ENCODE results near the gene HUNK.

The HUNK gene

GRCh38 chr21:31952828-31953227, 80.0 kb downstream of the HUNK start:
- DNase-seq (ENCODE audit: extremely low spot score) = no peak
- TF ChIP-seq ARNT (IDR thresholded peaks at IDR 0.05) (no peak), L3MBTL2 (conservative IDR thresholded peaks at IDR 0.05) (no peak), ZNF384 (IDR thresholded peaks at IDR 0.05) (no peak), SUZ12 (IDR thresholded peaks at IDR 0.05) (no peak), TARDBP (IDR thresholded peaks at IDR 0.05) (no peak), FOXA1 (IDR thresholded peaks at IDR 0.05) (no peak), ELF4 (IDR thresholded peaks at IDR 0.05) (no peak), CTBP1 (IDR thresholded peaks at IDR 0.05; ENCODE audit: borderline replicate concordance) (no peak), LEF1 (IDR thresholded peaks at IDR 0.05; ENCODE audit: borderline replicate concordance) (no peak), SP1 (IDR thresholded peaks at IDR 0.05) (no peak), FOXM1 (IDR thresholded peaks at IDR 0.05; ENCODE audit: borderline replicate concordance) (no peak), HDGF (IDR thresholded peaks at IDR 0.05; ENCODE audit: borderline replicate concordance) (no peak), PKNOX1 (IDR thresholded peaks at IDR 0.05) (no peak), BHLHE40 (IDR thresholded peaks at IDR 0.05; ENCODE audit: borderline replicate concordance) (no peak)
- POLR2A ChIA-PET = no interaction called here
- CTCF ChIA-PET = interaction anchor here (1.3 kb wide), 1 partner anchor 10 kb away, joined by 4 read pairs; no protein-coding TSS in a partner anchor

DNA sequence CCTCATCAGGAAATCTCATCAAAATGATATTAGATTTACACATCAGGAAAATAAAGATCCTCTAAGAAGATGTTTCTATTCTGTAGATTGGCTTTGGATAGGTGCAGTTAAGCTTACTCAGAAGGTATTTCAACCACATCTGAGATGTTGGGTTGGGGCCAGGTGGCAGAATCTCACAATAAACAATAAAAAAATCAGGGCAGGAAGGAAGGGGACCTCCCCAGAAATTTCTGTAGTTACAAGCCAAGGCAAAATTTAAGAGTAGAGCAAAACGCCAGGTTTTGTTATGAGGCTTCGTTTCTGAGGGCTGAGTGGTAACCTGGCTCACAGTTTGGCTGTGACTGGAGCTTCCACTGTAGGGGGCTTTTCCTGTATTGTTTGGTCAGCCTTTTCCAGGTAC, 84.8 kb downstream of the HUNK start:
- CTCF ChIA-PET = no interaction called here
- no peak for DNase-seq (ENCODE audit: extremely low spot score)
- TF ChIP-seq SP1 (IDR thresholded peaks at IDR 0.05) = no peak
- no peak for TF ChIP-seq FOXK2 (IDR thresholded peaks at IDR 0.05)
- TF ChIP-seq CTBP1 (IDR thresholded peaks at IDR 0.05; ENCODE audit: borderline replicate concordance) = no peak
- no peak for TF ChIP-seq HDGF (IDR thresholded peaks at IDR 0.05; ENCODE audit: borderline replicate concordance)
- TF ChIP-seq ELF4 (IDR thresholded peaks at IDR 0.05) = no peak
- no peak for TF ChIP-seq FOXM1 (IDR thresholded peaks at IDR 0.05; ENCODE audit: borderline replicate concordance)
- no peak for TF ChIP-seq ARNT (IDR thresholded peaks at IDR 0.05)
- TF ChIP-seq NFRKB (IDR thresholded peaks at IDR 0.05) = no peak
- no peak for TF ChIP-seq SUZ12 (IDR thresholded peaks at IDR 0.05)
- no peak for TF ChIP-seq ZNF384 (IDR thresholded peaks at IDR 0.05)

GRCh38 chr21:31959881-31960280, 87.1 kb downstream of the HUNK start:
- ChIA-PET CTCF (no interaction called here), POLR2A (interaction anchor here (0.7 kb wide), 1 partner anchor 63 kb away, joined by 4 read pairs; no protein-coding TSS in a partner anchor)
- DNase-seq (ENCODE audit: extremely low spot score) = no peak
- no peak for TF ChIP-seq TARDBP (IDR thresholded peaks at IDR 0.05)

More for the DNA sequence above, 84.8 kb downstream of the HUNK start:
- POLR2A ChIA-PET = no interaction called here

GRCh38 chr21:31961027-31961426, 88.2 kb downstream of the HUNK start:
- TF ChIP-seq ELF4 (IDR thresholded peaks at IDR 0.05) = no peak
- TF ChIP-seq L3MBTL2 (conservative IDR thresholded peaks at IDR 0.05) = no peak
- TF ChIP-seq TARDBP (IDR thresholded peaks at IDR 0.05) = no peak
- POLR2A ChIA-PET = no interaction called here
- CTCF ChIA-PET = no interaction called here

DNA sequence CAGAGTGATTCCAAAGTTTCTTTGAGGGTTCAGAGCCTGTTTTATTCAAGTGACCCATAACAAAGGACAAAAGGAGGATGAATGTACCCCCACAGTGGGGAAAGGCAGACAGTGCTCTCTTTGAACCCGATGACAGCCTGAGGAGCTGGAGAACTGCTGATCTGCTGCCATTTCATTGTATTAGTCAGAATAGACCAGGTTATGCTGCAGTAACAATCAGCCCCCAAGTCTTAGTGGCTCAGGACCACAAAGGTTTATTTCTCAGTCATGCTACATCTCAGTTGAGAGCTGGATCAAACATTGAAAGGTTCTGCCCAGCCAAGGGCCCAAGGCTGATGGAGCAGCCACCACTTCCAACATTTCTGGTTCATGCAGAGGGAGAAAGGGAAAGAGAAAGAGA, 88.9 kb downstream of the HUNK start:
- POLR2A ChIA-PET = no interaction called here
- DNase-seq (ENCODE audit: extremely low spot score) = no peak
- no peak for TF ChIP-seq PKNOX1 (IDR thresholded peaks at IDR 0.05)
- TF ChIP-seq ELF4 (IDR thresholded peaks at IDR 0.05) = no peak
- TF ChIP-seq FOXA1 (IDR thresholded peaks at IDR 0.05) = no peak
- TF ChIP-seq LEF1 (IDR thresholded peaks at IDR 0.05; ENCODE audit: borderline replicate concordance) = no peak
- TF ChIP-seq L3MBTL2 (conservative IDR thresholded peaks at IDR 0.05) = no peak
- no peak for TF ChIP-seq FOXM1 (IDR thresholded peaks at IDR 0.05; ENCODE audit: borderline replicate concordance)
- TF ChIP-seq NFRKB (IDR thresholded peaks at IDR 0.05) = no peak
- TF ChIP-seq FOXK2 (IDR thresholded peaks at IDR 0.05) = no peak
- no peak for TF ChIP-seq HDGF (IDR thresholded peaks at IDR 0.05; ENCODE audit: borderline replicate concordance)
- no peak for TF ChIP-seq SUZ12 (IDR thresholded peaks at IDR 0.05)
- no peak for TF ChIP-seq ZNF384 (IDR thresholded peaks at IDR 0.05)
- no peak for TF ChIP-seq ARNT (IDR thresholded peaks at IDR 0.05)
- TF ChIP-seq TARDBP (IDR thresholded peaks at IDR 0.05) = no peak
- CTCF ChIA-PET = no interaction called here

More at GRCh38 chr21:31961027-31961426, 88.2 kb downstream of the HUNK start:
- DNase-seq (ENCODE audit: extremely low spot score) = no peak

DNA sequence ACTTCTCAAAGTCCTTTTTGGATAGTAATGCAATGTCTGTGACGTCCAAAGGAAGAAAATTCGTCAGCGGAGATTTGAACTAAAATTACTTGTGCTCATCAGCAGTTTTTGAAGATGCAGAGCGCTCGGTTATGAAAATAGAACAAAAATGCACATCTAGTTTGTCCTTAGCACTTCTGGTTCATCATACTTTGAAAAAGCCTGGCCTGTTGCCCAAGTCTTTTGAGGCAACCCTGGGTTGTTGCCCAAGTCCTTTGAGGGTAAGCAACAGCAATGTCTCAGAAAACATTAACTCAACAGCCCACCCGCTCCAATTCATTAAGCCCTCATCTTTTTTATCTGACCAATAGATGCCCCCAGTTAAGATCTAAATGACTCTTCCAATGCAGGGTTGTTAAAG, 91.9 kb downstream of the HUNK start:
- TF ChIP-seq ARNT (IDR thresholded peaks at IDR 0.05) (no peak), L3MBTL2 (conservative IDR thresholded peaks at IDR 0.05) (no peak), FOXA1 (IDR thresholded peaks at IDR 0.05) (no peak), FOXM1 (IDR thresholded peaks at IDR 0.05; ENCODE audit: borderline replicate concordance) (no peak), BHLHE40 (IDR thresholded peaks at IDR 0.05; ENCODE audit: borderline replicate concordance) (no peak), FOXK2 (IDR thresholded peaks at IDR 0.05) (no peak), LEF1 (IDR thresholded peaks at IDR 0.05; ENCODE audit: borderline replicate concordance) (no peak), HDGF (IDR thresholded peaks at IDR 0.05; ENCODE audit: borderline replicate concordance) (no peak), ZNF384 (IDR thresholded peaks at IDR 0.05) (no peak), SP1 (IDR thresholded peaks at IDR 0.05) (no peak)
- DNase-seq (ENCODE audit: extremely low spot score) = no peak
- ChIA-PET POLR2A (no interaction called here), CTCF (interaction anchor here (0.6 kb wide), 1 partner anchor 71 kb away, joined by 3 read pairs; no protein-coding TSS in a partner anchor)

DNA sequence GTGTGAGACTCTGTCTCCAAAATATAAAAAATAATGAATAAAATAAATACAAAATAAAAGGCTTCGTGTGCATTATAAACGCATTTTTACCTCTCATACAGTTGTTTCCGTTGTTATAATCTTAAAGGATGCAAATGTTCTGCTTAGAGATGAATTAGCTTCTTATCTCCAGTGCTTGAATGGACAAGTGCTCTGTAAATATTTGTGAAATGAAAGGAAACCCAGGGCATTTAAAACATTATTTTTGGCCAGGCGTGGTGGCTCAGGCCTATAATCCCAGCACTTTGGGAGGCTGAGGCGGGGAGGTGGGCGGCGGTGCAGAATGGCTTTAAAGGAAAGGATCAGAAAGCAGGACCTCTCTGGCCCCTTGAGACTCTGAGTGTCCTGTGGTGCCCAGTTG, 94.5 kb downstream of the HUNK start:
- CTCF ChIA-PET = no interaction called here
- no peak for DNase-seq (ENCODE audit: extremely low spot score)
- no peak for TF ChIP-seq ZNF384 (IDR thresholded peaks at IDR 0.05)
- no peak for TF ChIP-seq LEF1 (IDR thresholded peaks at IDR 0.05; ENCODE audit: borderline replicate concordance)
- TF ChIP-seq TARDBP (IDR thresholded peaks at IDR 0.05) = no peak
- no peak for TF ChIP-seq ARNT (IDR thresholded peaks at IDR 0.05)
- no peak for TF ChIP-seq CTBP1 (IDR thresholded peaks at IDR 0.05; ENCODE audit: borderline replicate concordance)
- no peak for TF ChIP-seq SUZ12 (IDR thresholded peaks at IDR 0.05)
- no peak for TF ChIP-seq HDGF (IDR thresholded peaks at IDR 0.05; ENCODE audit: borderline replicate concordance)
- TF ChIP-seq L3MBTL2 (conservative IDR thresholded peaks at IDR 0.05) = no peak
- TF ChIP-seq ELF4 (IDR thresholded peaks at IDR 0.05) = no peak
- no peak for TF ChIP-seq SP1 (IDR thresholded peaks at IDR 0.05)
- TF ChIP-seq BHLHE40 (IDR thresholded peaks at IDR 0.05; ENCODE audit: borderline replicate concordance) = no peak
- TF ChIP-seq FOXA1 (IDR thresholded peaks at IDR 0.05) = no peak
- no peak for TF ChIP-seq PKNOX1 (IDR thresholded peaks at IDR 0.05)
- TF ChIP-seq NFRKB (IDR thresholded peaks at IDR 0.05) = no peak
- no peak for TF ChIP-seq FOXK2 (IDR thresholded peaks at IDR 0.05)
- POLR2A ChIA-PET = no interaction called here
